Measurements from ENCODE around the gene FEV. TPM values are rescaled to one million over a fixed set of nuclear protein-coding genes. Genes with fewer than 3 reads are reported as not detected.

The FEV gene
- total RNA-seq, 3 donors from 2014 or later (not counting 1 experiment from before 2014, with no cell fraction given), result not detected

DNA sequence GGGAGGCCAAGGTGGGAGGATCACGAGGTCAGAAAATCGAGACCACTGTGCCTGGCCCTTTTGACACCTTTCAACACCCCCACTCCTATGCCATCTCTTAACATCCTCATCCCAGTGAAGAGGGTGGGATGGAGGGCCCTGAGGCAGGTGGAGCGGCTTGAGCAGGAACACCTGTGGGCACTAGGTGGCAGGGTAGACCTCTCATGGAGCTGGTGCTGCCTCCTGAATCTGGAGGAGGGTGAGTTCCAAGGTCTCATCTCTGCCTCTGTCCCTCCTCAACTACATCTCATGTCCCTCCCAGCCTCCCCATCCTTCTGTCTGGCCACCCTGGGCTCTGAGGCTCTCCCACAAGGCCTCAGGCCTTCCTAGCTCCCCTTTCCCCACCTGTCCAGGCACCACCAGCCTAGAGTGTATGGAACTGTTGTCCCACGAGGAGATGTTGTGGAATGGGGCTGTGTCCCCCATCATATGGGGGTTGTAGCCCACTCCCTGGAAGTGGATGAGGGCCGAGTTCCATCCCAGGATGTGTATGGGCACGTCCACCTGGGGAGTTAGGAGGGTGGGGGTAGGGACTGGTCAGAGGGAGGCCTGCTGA, 25.3 kb upstream of the FEV start:
- Histone ChIP-seq H3K4me3 (ENCODE audit: low read length) (no peak overlapping the region), H3K27ac (ENCODE audit: low read length) (no peak overlapping the region), H3K36me3 (ENCODE audit: control insufficient read depth, insufficient read depth, low read length) (no peaks in the 10 kb centered on the region), H3K9me3 (ENCODE audit: control insufficient read depth, insufficient read depth, low read length) (no peaks in the 10 kb centered on the region), H3K27me3 (ENCODE audit: control insufficient read depth, insufficient read depth, low read length) (peaks cover 5% of the 10 kb centered on the region), H3K4me1 (ENCODE audit: control insufficient read depth, insufficient read depth, low read length) (no peaks in the 10 kb centered on the region)
- WGBS (ENCODE audit: insufficient coverage), result 47% methylated on average over 6 of the region's 6 CpGs
- H3K27me3 Mint-ChIP-seq (ENCODE audit: low read depth in 2 of 2), result peaks cover 23 to 32% of the 10 kb centered on the region in 2 donors
- no peaks in the 10 kb centered on the region for H3K36me3 Mint-ChIP-seq
- H3K9me3 Mint-ChIP-seq, result no peaks in the 10 kb centered on the region
- no peaks in the 10 kb centered on the region for H3K4me1 Mint-ChIP-seq
- no peak overlapping the region for H3K4me3 Mint-ChIP-seq
- peak in 1 of 2 donors; percentile 50 for DNase-seq
- ATAC-seq, result peak in 2 of 3 donors; percentile 40 to 45
- no peak overlapping the region for H3K27ac Mint-ChIP-seq
- TF ChIP-seq CTCF (IDR thresholded peaks at IDR 0.05), result peak; percentile 8
- intact Hi-C loops (cut with micrococcal nuclease), result no loop called here

DNA sequence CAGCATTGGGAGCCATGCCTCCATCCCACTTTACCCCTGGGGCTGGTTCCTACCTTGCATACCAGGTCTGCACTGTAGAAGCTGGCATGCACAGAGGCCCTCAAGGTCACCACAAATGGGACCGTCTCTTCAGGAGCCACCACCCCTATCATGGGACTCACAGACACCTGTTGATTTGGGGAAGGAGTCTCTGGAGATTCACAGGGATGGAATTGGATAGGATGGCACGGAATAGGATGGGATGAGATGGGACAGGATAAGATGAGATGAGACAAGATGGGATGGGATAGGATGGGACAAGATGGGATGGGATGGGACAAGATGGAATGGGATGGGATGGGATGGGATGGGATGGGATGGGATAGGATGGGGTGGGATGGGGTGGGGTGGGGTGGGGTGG, 24.3 kb upstream of the FEV start:
- H3K27me3 Mint-ChIP-seq (ENCODE audit: low read depth in 2 of 2), result peaks cover 32 to 39% of the 10 kb centered on the region in 2 donors
- Histone ChIP-seq H3K4me3 (ENCODE audit: low read length) (no peak overlapping the region), H3K36me3 (ENCODE audit: control insufficient read depth, insufficient read depth, low read length) (no peaks in the 10 kb centered on the region), H3K4me1 (ENCODE audit: control insufficient read depth, insufficient read depth, low read length) (no peaks in the 10 kb centered on the region), H3K27ac (ENCODE audit: low read length) (no peak overlapping the region), H3K27me3 (ENCODE audit: control insufficient read depth, insufficient read depth, low read length) (peaks cover 7% of the 10 kb centered on the region), H3K9me3 (ENCODE audit: control insufficient read depth, insufficient read depth, low read length) (no peaks in the 10 kb centered on the region)
- no peaks in the 10 kb centered on the region for H3K4me1 Mint-ChIP-seq
- WGBS (ENCODE audit: insufficient coverage), result 68% methylated on average over 1 of the region's 2 CpGs
- H3K4me3 Mint-ChIP-seq, result no peak overlapping the region
- ATAC-seq, result no peak
- intact Hi-C loops (cut with micrococcal nuclease), result no loop called here
- no peak for TF ChIP-seq CTCF (IDR thresholded peaks at IDR 0.05)
- H3K27ac Mint-ChIP-seq, result no peak overlapping the region
- no peak for DNase-seq
- no peaks in the 10 kb centered on the region for H3K9me3 Mint-ChIP-seq
- no peaks in the 10 kb centered on the region for H3K36me3 Mint-ChIP-seq

DNA sequence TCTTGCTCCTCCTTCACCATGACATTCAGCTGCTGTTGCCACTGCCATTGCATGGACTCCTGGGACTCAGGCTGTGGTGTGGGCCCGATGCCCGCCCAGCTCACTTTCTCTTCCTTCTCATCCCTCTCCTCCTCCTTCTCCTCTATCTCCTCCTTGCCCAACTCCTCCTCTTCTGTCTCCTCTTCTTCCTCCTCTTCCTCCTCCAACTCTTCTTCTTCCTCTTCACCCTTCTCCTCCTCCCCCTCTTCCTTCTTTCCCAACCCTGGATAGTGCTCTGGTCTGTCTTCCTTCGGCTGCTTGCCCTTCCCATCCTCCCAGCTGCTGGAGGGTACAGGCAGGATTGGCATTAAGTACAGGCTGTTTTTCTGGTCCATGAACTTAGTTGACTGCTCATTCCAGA, 19.0 kb upstream of the FEV start:
- TF ChIP-seq CTCF (IDR thresholded peaks at IDR 0.05), result no peak
- WGBS (ENCODE audit: insufficient coverage), result 88% methylated on average over 3 of the region's 3 CpGs
- H3K4me3 ChIP-seq (ENCODE audit: low read length), result no peak overlapping the region
- Mint-ChIP-seq H3K27me3 (ENCODE audit: low read depth in 2 of 2) (peaks cover 41 to 45% of the 10 kb centered on the region in 2 donors), H3K9me3 (no peaks in the 10 kb centered on the region), H3K4me1 (peaks cover 0 to 4% of the 10 kb centered on the region in 2 donors), H3K4me3 (no peak overlapping the region), H3K27ac (no peak overlapping the region), H3K36me3 (no peaks in the 10 kb centered on the region)
- ATAC-seq, result no peak
- no peak overlapping the region for H3K27ac ChIP-seq (ENCODE audit: low read length)
- intact Hi-C loops (cut with micrococcal nuclease), result no loop called here
- H3K27me3 ChIP-seq (ENCODE audit: control insufficient read depth, insufficient read depth, low read length), result peaks cover 46% of the 10 kb centered on the region
- no peaks in the 10 kb centered on the region for H3K36me3 ChIP-seq (ENCODE audit: control insufficient read depth, insufficient read depth, low read length)
- peaks cover 21% of the 10 kb centered on the region for H3K4me1 ChIP-seq (ENCODE audit: control insufficient read depth, insufficient read depth, low read length)
- H3K9me3 ChIP-seq (ENCODE audit: control insufficient read depth, insufficient read depth, low read length), result no peaks in the 10 kb centered on the region
- no peak for DNase-seq

- DNase-seq, result no peak
- Histone ChIP-seq H3K27me3 (ENCODE audit: control insufficient read depth, insufficient read depth, low read length) (peaks cover 46% of the 10 kb centered on the region), H3K4me1 (ENCODE audit: control insufficient read depth, insufficient read depth, low read length) (peaks cover 21% of the 10 kb centered on the region), H3K36me3 (ENCODE audit: control insufficient read depth, insufficient read depth, low read length) (no peaks in the 10 kb centered on the region), H3K4me3 (ENCODE audit: low read length) (no peak overlapping the region), H3K27ac (ENCODE audit: low read length) (no peak overlapping the region), H3K9me3 (ENCODE audit: control insufficient read depth, insufficient read depth, low read length) (no peaks in the 10 kb centered on the region)
- intact Hi-C loops (cut with micrococcal nuclease), result no loop called here
- no peaks in the 10 kb centered on the region for H3K9me3 Mint-ChIP-seq
- whole genome bisulfite sequencing (ENCODE audit: insufficient coverage), result 13% methylated on average over 20 of the region's 20 CpGs
- peaks cover 0 to 4% of the 10 kb centered on the region in 2 donors for H3K4me1 Mint-ChIP-seq
- H3K36me3 Mint-ChIP-seq, result no peaks in the 10 kb centered on the region
- no peak overlapping the region for H3K27ac Mint-ChIP-seq
- no peak for ATAC-seq
- peaks cover 46 to 50% of the 10 kb centered on the region in 2 donors for H3K27me3 Mint-ChIP-seq (ENCODE audit: low read depth in 2 of 2)
- TF ChIP-seq CTCF (IDR thresholded peaks at IDR 0.05), result no peak
- no peak overlapping the region for H3K4me3 Mint-ChIP-seq
These were observed 18.3 kb upstream of the FEV start for GRCh38 chr2:219003267-219003634.

All from natural killer cell (primary cell).